K562 (cell line): ENCODE results near the gene PLAC9. TPM values are rescaled to one million over a fixed set of nuclear protein-coding genes. Genes with fewer than 3 reads are reported as not detected.

Experiments
- ATAC-seq: fragments of 200-7000 bp; cut with Tn5 transposase; 3 replicates; pipeline ENCODE4 v1.9.1; 2020; ENCODE audit warnings: moderate library complexity
- BruUV-seq: library from RNA; stranded (reverse); fragments of 400-500 nt; replicated peaks from 2 replicates; lab custom pipeline; 2021; lab: Mats Ljungman, UMichigan
- CTCF ChIA-PET: fragments of 300-600 bp; formaldehyde crosslinking; extraction: SDS; loops from one replicate; lab custom pipeline; 2021; ENCODE audit warnings: low intra/inter-chr PET ratio; lab: Yijun Ruan, JAX
- POLR2A ChIA-PET: fragments of 300-600, 350-650 bp; sonication (Branson Sonifier 250); formaldehyde crosslinking; extraction: SDS; loops from one replicate; lab custom pipeline; 2021; ENCODE audit warnings: antibody characterized with exemption, inconsistent platforms; lab: Yijun Ruan, JAX
- DNase-seq, 4 experiments: peaks; one replicate each; pipeline versions ENCODE4 v3.0.0 to v3.0.0-alpha.2; 2011 to 2018; ENCODE audit warnings: low spot score in 3 of 4, mixed read lengths in 3 of 4; ENCODE audit errors: extremely low read depth in 1 of 4
- FAIRE-seq: peaks from 2 replicates; lab custom pipeline; 2011; peaks lifted over from hg19 to GRCh38; lab: Jason Lieb, UNC
- H2AFZ ChIP-seq: 2 replicates; pipeline ENCODE4 v1.6.0; 2011; ENCODE audit warnings: low read depth, low read length, control low read depth, inconsistent platforms
- H3K27ac ChIP-seq: fragments of 200-600 bp; 3 replicates; pipeline ENCODE4 v1.8.0; 2011; ENCODE audit warnings: low read depth, mild to moderate bottlenecking, control low read depth, inconsistent platforms, low read length, moderate library complexity, mixed read lengths; ENCODE audit errors: extremely low read depth
- H3K27me3 ChIP-seq, 2 experiments: fragments of 300-600 bp in 1 of 2; 2 replicates in 1 of 2; 3 replicates in 1 of 2; pipeline versions ENCODE4 v1.6.0 to v1.8.0; 2011; ENCODE audit warnings: inconsistent platforms in 2 of 2, low read length in 2 of 2, mild to moderate bottlenecking in 1 of 2, mixed read lengths in 1 of 2, moderate library complexity in 1 of 2; ENCODE audit not compliant: control insufficient read depth in 2 of 2, insufficient read depth in 2 of 2
- H3K36me3 ChIP-seq: fragments of 300-600 bp; 3 replicates; pipeline ENCODE4 v1.8.0; 2011; ENCODE audit warnings: mild to moderate bottlenecking, low read length, inconsistent platforms; ENCODE audit not compliant: control insufficient read depth, insufficient read depth
- H3K4me1 ChIP-seq, 2 experiments: fragments of 200-600 bp in 1 of 2; replicated peaks in 1 of 2; 2 replicates in 1 of 2; 3 replicates in 1 of 2; pipeline versions ENCODE4 v1.5.1 to v1.8.0; 2011; ENCODE audit warnings: inconsistent platforms in 2 of 2, low read length in 2 of 2, mild to moderate bottlenecking in 1 of 2, mixed read lengths in 1 of 2, moderate library complexity in 1 of 2; ENCODE audit not compliant: control insufficient read depth in 2 of 2, insufficient read depth in 2 of 2
- H3K4me2 ChIP-seq: 2 replicates; pipeline ENCODE4 v1.6.1; 2011; ENCODE audit warnings: low read length, control low read depth, inconsistent platforms, mixed read lengths; ENCODE audit not compliant: insufficient read depth
- H3K4me3 ChIP-seq: fragments of 200-600 bp; sonication (generic), shearing (Covaris generic); 2 replicates; pipeline ENCODE4 v1.5.1; 2016; ENCODE audit warnings: control low read depth, inconsistent platforms
- H3K79me2 ChIP-seq: fragments of 200-600 bp; 3 replicates; pipeline ENCODE4 v1.8.0; 2011; ENCODE audit warnings: low read length, inconsistent platforms; ENCODE audit not compliant: control insufficient read depth, insufficient read depth
- H3K9ac ChIP-seq, 2 experiments: 2 replicates each; pipeline versions ENCODE4 v1.6.0 to v1.6.1; 2011; ENCODE audit warnings: low read depth in 2 of 2, low read length in 2 of 2, control low read depth in 1 of 2, inconsistent platforms in 1 of 2, mild to moderate bottlenecking in 1 of 2, mixed read lengths in 1 of 2; ENCODE audit not compliant: insufficient read depth in 1 of 2
- H3K9me1 ChIP-seq: one replicate; pipeline ENCODE4 v1.6.0; 2011; ENCODE audit warnings: inconsistent platforms, mild to moderate bottlenecking, low read length, moderate library complexity; ENCODE audit not compliant: control insufficient read depth, insufficient read depth
- H3K9me3 ChIP-seq: replicated peaks from 2 replicates; pipeline ENCODE4 v1.5.1; 2011; ENCODE audit warnings: low read depth, low read length, inconsistent platforms; ENCODE audit not compliant: control insufficient read depth, insufficient read depth
- H4K20me1 ChIP-seq: replicated peaks from 2 replicates; pipeline ENCODE4 v1.6.1; 2011; ENCODE audit warnings: low read length, inconsistent platforms, mixed read lengths; ENCODE audit not compliant: control insufficient read depth, insufficient read depth
- CEBPB ChIP-seq: fragments of 450-650 bp; IDR thresholded peaks from 2 replicates; pipeline ENCODE4 v1.6.1; 2016; ENCODE audit warnings: missing genetic modification characterization, missing compliant biosample characterization
- ESRRA ChIP-seq: fragments of 450-650 bp; IDR thresholded peaks from 2 replicates; pipeline ENCODE4 v1.6.1; 2014; ENCODE audit warnings: low read depth, mild to moderate bottlenecking, moderate library complexity, borderline replicate concordance
- THRB ChIP-seq: fragments of 450-650 bp; formaldehyde crosslinking; conservative IDR thresholded peaks from 2 replicates; pipeline ENCODE4 v1.4.0; 2022; ENCODE audit warnings: mild to moderate bottlenecking, missing genetic modification characterization
- ZC3H4 ChIP-seq: sonication (generic); formaldehyde crosslinking; IDR thresholded peaks from 2 replicates; pipeline ENCODE4 v1.9.0; 2021; ENCODE audit warnings: missing genetic modification reagents, borderline replicate concordance
- WGBS: fragments of 100-300 bp; shearing (Covaris generic); methylation state at CpG from one replicate; pipeline ENCODE4 v1.1.6; 2016; ENCODE audit warnings: low coverage, mixed read lengths; ENCODE audit not compliant: insufficient coverage; ENCODE audit errors: missing lambda C conversion rate; 5-methylcytosine and 5-hydroxymethylcytosine counted together
- in situ Hi-C: fragments of 300-500 bp; cut with MboI; formaldehyde crosslinking; loops from 4 replicates; pipeline ENCODE4 v1.15.0; 2018; ENCODE audit warnings: inconsistent platforms, mixed read lengths
- intact Hi-C: fragments of 100-400 bp; cut with micrococcal nuclease; formaldehyde crosslinking; loops from 2 replicates; pipeline ENCODE4 v1.14.2; 2022
- polyA plus RNA-seq, 8 experiments: library from polyadenylated mRNA; depleted of rRNA in 4 of 8; stranded (reverse) in 5 of 8; unstranded in 3 of 8; fragments of >200 nt; fragmentation: Nextera tagmentation in 2 of 8; fragmentation: Illumina TruSeq in 1 of 8; extraction: Ambion mirVana in 2 of 8; extraction: Trizol in 1 of 8; gene quantifications; 2 replicates each; pipeline versions ENCODE4 v1.2.1 to v1.2.3, GENCODE V29; 2011 to 2014; ENCODE audit warnings: inconsistent platforms in 1 of 8, missing spikeins in 1 of 8
- total RNA-seq, 7 experiments: library from RNA; depleted of rRNA in 6 of 7; stranded (reverse); fragments of >200 nt in 6 of 7; fragmentation: Illumina TruSeq in 2 of 7; extraction: Trizol in 2 of 7; gene quantifications; 2 replicates each; pipeline versions ENCODE4 v1.2.1 to v1.2.3, GENCODE V29; 2011 to 2021; ENCODE audit warnings: low replicate concordance in 1 of 7

PLAC9 gene
- total and polyA plus RNA-seq, 9 of the 15 experiments (the other 6 are each of a cell fraction or from before 2014, with no cell fraction given): not detected

- Histone ChIP-seq H3K9me3 (no peaks in the 10 kb centered on the region), H3K27me3 (no peaks in the 10 kb centered on the region), H3K4me3 (no peak overlapping the region), H3K27ac (no peak overlapping the region), H3K4me1 (peaks cover 0 to 9% of the 10 kb centered on the region in 2 experiments; a peak in 1 of 5 replicates), H3K79me2 (peaks cover 25% of the 10 kb centered on the region; the same call in 2 of the 3 replicates), H3K36me3 (peaks cover 57% of the 10 kb centered on the region), H3K9me1 (peaks cover 3% of the 10 kb centered on the region), H4K20me1 (peaks cover 8% of the 10 kb centered on the region; the same call in 1 of the 2 replicates), H3K9ac (peak overlapping the region in 1 of 2 experiments; percentile 1; a peak in 2 of 4 replicates), H2AFZ (no peak overlapping the region), H3K4me2 (no peak overlapping the region)
- ChIA-PET CTCF (no interaction called here), POLR2A (interaction anchor here (1.1 to 1.8 kb wide), 2 partner anchors 8 to 15 kb away, joined by 3 to 6 read pairs; no protein-coding TSS in a partner anchor)
- no peak for TF ChIP-seq ZC3H4 (CRISPR knock-in tag)
- no peak for TF ChIP-seq THRB
- TF ChIP-seq CEBPB (tag): no peak
- no peak for TF ChIP-seq ESRRA
- peak in 1 of 4 experiments; percentile 18 for DNase-seq
- in situ Hi-C loops: no loop called here
- 80% methylated on average over 5 of the region's 5 CpGs for WGBS
- no TSS peak for BruUV-seq
- ATAC-seq: peak; percentile 15; the same call in 1 of the 3 replicates
- no peak for FAIRE-seq
- intact Hi-C loops: no loop called here
Measured at GRCh38 chr10:80172896-80173295, 40.4 kb downstream of the PLAC9 start.
